ENCODE results near the gene METRNL.

The METRNL gene

GRCh38 chr17:83080579-83080857 lies 1.1 kb downstream of the METRNL start:
- no peak for DNase-seq (ENCODE audit: low read depth in 3 of 3)

DNA sequence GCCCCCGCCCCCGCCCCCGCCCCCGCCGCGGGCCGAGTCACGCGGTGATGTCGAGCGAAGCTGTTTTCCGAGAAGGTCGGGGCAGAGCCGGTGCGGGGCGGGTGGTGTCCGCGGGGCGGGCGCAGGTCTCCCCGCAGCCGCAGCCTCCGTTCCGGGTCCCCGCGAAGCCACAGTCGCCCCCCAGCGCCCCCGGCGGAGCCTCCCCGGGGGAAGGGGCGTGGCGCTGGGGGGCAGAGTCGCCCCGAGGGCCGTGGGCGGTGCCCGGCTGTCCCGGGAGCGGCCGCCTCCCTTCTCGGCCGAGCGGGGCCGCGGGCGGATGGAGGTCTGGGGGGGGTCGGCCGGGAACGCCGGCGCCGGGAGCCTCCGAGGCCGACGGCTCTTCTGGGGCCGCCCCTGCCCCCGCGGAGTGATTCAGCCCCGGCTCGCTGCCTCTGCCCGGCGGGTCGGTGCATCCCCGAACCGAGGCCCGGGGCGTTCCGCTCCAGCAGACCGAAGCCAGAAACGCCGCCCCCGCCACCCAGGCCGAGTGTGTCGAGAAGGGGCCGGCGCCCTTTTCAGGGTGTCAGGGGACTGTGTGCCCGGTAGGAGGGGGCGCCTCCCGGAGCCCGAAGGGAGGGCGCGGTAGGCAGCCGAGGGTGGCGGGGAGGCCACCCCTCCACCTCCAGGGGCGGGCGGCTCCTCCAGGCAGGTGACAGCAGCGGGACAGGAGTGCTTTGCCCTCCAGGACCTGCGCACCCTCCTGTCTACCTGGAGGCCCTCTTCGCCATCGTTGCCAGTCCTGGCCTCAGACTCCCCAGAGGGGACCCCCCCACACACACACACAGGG lies 1.7 kb downstream of the METRNL start:
- peak; percentile 33 to 50 (median 38) for DNase-seq (ENCODE audit: low read depth in 3 of 3)

DNA sequence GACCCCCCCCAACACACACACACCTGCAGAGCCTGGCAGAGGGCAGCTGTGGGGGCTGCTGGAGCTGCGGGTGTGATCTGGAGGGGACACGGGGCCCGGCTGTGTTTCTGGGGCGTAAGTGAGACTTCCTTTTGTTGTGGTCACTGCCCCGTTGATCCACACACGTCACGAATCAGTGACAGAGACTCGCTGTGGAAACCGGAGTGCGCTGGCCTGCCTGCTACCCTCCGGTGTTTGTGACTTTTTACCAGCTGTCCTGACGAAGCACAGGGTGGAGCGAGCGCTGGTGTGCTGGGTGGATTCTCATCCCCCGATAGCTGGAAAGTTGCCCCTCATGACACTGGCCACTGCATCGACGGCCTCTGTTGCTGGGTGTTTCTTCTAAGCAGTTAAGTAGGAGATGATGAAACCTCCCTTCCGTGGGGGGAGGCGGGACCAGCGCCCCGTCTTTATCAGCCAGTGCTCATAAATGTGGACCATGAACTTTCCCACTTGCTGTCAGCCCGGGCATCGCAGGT lies 2.3 kb downstream of the METRNL start:
- DNase-seq (ENCODE audit: low read depth in 3 of 3) = no peak

DNA sequence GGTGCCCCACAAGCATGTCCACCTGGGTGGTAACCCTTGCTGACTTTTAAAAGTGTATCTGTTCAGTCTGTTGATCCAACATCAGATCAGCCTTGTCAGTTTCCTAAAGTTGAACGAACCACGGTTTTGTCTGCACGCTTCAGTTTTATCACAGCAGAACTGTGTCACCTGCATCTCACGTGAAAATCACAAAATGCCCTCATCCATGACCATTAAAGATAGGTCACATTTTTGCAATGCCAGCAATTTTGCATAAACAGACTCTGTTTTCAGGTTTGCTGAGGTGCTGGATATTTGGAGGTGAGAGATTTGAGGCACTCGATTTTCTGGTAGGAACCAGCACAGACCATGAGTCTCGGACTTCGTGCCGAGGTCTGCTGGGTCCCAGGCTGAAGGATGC lies 3.0 kb downstream of the METRNL start:
- no peak for DNase-seq (ENCODE audit: low read depth in 3 of 3)

DNA sequence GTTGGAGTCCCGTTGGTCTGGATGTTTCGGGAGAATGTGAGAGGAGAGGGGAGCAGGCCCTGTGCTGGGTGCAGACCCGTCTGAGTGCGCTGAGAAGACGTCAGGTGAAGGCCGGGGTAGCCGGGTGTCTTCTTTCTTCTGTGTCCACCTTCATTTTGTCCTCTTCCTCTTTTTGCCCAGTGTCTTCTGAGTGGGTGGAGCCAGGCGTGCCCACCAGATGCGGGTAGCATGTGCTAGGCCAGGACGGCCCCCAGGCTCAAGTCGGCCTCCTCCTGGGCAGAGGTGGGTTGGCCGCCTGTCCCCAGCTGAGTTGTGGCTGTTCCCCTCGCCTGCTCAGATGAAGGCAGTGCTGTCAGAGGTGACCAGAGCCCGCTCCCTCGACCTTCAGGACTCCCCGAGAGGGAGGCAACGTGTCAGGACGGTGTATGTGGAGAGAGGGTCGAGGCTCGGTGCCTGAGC lies 3.5 kb downstream of the METRNL start:
- DNase-seq (ENCODE audit: low read depth in 3 of 3) = no peak

- no peak for DNase-seq (ENCODE audit: low read depth in 3 of 3)
These were observed 4.2 kb downstream of the METRNL start for GRCh38 chr17:83083368-83084201.

DNA sequence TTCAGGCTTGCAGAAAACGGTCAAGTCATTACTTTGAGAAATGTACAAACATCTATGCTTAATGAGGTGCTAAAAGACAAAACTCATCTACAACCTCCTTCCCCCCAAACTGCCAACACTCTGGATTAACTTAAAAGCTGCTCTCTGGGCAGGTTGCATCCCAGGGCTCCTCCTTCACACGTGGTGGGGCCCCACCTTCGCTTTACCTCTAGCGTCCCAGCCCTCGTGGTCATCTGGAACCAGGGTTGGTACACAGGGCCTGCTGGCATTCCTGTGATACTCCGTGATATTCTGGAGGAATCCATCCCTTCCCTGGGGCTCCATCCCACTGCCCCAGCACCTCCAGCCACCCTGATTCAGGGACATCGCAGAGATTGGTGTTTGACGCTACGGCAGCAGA lies 4.8 kb downstream of the METRNL start:
- no peak for DNase-seq (ENCODE audit: low read depth in 3 of 3)

GRCh38 chr17:83084621-83085056 lies 5.2 kb downstream of the METRNL start:
- DNase-seq (ENCODE audit: low read depth in 3 of 3) = no peak

GRCh38 chr17:83085103-83085502 lies 5.7 kb downstream of the METRNL start:
- DNase-seq (ENCODE audit: low read depth in 3 of 3) = no peak

DNA sequence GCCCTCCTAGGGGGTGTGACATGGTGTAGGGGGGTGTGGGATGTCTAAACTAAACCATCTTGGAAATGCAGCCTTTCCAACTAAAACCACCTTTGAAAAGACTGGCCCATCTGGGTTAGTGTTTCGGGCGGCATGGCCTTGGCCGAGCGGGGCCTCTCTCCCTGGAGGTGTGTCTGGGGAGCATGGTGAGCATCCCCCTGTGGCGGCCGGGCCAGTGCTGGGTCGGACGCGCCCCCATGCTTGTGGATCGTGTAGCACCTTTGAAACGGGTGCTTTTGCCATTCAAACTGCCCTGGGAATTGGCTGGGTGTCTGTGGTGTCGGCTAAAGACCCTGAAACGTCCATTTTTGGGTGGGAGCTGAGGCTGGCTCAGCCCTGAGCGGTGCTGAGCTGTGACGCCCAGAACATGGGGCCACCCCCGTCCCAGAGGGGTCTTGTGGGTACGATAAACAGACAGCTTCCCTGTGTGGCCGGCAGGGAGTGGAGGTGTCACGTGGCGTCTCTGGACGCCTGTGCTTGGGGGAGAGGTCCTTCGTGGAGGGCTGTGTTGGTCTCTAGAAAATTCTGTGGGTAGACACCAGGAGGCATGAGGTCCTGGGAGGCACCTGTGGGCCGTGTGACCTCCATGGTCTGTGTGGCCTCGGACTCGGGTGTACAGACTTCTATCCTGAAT lies 6.3 kb downstream of the METRNL start:
- DNase-seq (ENCODE audit: low read depth in 3 of 3) = no peak

GRCh38 chr17:83086199-83086880 lies 6.9 kb downstream of the METRNL start:
- no peak for DNase-seq (ENCODE audit: low read depth in 3 of 3)

GRCh38 chr17:83086907-83087787 lies 7.7 kb downstream of the METRNL start:
- no peak for DNase-seq (ENCODE audit: low read depth in 3 of 3)

GRCh38 chr17:83087788-83088360 lies 8.5 kb downstream of the METRNL start:
- DNase-seq (ENCODE audit: low read depth in 3 of 3) = no peak

DNA sequence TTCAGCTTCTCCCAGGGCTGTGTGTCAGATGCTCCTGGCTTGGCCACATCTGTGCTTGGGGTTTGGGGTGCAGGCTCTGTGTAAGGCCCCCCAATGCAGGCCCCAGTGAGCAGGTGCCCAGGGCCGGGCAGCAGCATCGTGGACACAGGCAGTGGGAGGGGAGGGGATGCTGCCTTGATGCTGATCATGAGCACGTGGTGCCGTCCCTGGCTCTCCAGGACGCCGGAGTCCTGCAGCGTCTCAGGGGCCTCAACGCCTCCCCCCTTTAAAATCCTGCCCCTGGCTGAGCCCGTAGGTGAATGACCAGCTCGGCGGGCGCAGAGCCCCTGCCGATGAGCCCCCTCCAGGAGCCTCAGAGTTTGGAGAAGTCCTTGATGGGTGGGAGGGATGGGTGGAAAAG lies 9.0 kb downstream of the METRNL start:
- DNase-seq (ENCODE audit: low read depth in 3 of 3) = no peak

- DNase-seq (ENCODE audit: low read depth in 3 of 3) = no peak
These were observed 9.5 kb downstream of the METRNL start for GRCh38 chr17:83088909-83089308.

DNA sequence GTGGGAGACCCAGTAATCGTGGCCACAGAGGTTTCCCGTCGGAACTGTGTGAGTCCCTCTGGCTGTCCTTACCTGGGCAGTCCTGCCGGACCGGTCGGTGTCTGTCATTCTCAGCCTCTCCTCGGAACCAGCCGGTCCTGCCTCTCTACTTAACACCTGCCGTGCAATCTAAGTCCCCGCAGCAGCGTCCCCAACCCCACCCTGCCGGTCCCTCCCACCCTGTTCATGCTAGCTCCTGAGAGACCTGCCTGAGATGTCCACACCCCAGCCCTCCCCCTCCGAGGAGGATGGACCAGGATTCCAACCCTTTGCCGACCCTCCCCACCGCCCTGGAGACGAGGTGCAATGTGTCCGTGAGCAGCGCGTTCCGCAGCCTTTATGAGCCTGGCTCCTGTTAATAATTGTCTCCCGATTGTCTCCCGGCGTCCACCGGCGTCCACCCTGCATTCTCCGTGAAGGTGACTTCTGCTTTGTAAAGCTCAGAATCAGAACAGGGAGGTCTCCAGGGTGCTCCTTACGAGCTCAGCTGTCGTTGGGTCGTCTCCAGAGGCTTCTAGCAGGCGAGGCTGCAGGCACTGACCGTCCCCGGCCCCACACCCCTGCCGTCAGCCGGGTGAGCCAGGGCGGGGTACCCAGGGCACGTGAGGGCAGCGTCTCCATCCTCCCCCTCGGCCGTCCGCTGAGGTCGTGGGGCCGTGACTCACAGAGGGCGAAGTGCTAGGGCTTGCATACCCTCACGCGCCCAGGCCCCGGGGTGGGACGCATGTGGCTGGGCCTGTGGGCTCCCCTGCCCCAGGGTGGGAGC lies 10.1 kb downstream of the METRNL start:
- no peak for DNase-seq (ENCODE audit: low read depth in 3 of 3)

DNA sequence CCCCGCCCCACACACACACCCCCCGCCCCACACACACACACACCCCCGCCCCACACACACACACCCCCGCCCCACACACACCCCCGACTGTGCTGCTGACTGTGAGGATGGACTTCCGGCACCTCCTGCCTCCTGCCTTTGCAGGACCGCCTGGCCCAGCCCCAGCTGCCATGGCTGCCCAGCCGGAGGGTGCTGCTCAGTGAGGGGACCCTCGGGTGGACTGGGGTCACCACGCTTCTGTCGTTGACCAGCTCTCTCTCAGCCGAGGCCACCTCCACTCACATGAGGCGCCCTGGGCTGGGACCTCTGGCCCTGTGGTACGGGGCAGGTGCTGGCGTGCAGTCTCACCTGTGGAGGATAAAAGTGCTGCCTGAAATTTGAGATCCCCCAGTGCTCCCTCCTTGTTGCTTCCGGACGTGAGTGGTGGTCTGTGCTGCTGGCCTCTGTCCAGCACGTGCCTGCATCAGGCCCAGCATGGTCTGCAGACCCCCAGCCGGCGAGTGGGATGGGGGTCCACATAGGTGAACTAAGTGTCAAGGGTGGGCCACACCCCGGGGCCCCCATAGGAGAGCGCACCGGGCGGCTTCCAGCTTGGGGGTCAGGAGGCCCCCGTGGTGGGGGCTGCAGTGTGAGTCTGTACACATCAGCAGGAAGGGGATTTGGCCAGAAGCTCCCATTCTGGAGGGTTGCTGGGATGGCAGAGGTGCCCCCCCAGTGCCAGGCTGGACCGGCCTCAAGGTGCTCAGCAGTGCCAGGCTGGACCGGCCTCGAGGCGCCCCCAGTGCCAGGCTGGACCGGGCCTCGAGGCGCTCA lies 11.2 kb downstream of the METRNL start:
- DNase-seq (ENCODE audit: low read depth in 3 of 3) = no peak

- no peak for DNase-seq (ENCODE audit: low read depth in 3 of 3)
These were observed 12.1 kb downstream of the METRNL start for GRCh38 chr17:83091257-83092141.
